ENCODE data around the gene ZMYND19. TPM values are rescaled to one million over a fixed set of nuclear protein-coding genes. Genes with fewer than 3 reads are reported as not detected.

The ZMYND19 gene
- total RNA-seq, 2 donors from 2014 or later = 6.6 to 8.8 TPM

DNA sequence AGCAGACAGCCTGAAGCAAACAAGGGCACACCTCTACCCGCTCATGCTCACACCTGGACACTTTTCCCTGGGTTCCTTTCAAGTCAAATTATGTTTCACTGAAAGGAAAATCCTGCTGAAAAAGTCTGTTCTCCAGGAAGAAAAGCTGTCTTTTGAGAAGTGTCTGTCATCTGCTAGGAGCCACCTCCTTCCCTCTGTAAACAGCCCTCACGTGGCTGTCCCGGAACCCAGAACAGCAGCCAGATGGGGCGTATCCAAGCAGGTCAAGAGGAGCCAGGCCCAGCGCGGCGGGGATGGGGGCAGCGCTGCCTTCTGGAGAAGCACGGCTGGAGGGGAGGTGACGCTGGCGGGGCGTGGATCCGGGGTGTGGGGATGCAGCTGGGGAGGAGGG lies 40.1 kb downstream of the ZMYND19 start, which contains the start of gene PNPLA7:
TSS of gene PNPLA7 (minus strand) at position 172 of the 391 bp plus-strand sequence. CDS start 205 bp downstream, outside the sequence.
- H3K27me3 ChIP-seq = no peaks in the 10 kb centered on the region
- WGBS, 2 donors = 0 to 2% methylated on average over 8 to 13 of the region's 13 CpGs
- ATAC-seq = peak; percentile 76
- peak; percentile 90 to 94 (median 94) for DNase-seq
- H3K9me3 ChIP-seq = no peaks in the 10 kb centered on the region
- peaks cover 0 to 1% of the 10 kb centered on the region in 2 donors for H3K36me3 ChIP-seq (replicated peaks in 1 of 2; ENCODE audit: insufficient read depth in 1 of 2, low read depth in 2 of 2)
- H3K4me1 ChIP-seq = peaks cover 35% of the 10 kb centered on the region
- TF ChIP-seq, protein P1, sequence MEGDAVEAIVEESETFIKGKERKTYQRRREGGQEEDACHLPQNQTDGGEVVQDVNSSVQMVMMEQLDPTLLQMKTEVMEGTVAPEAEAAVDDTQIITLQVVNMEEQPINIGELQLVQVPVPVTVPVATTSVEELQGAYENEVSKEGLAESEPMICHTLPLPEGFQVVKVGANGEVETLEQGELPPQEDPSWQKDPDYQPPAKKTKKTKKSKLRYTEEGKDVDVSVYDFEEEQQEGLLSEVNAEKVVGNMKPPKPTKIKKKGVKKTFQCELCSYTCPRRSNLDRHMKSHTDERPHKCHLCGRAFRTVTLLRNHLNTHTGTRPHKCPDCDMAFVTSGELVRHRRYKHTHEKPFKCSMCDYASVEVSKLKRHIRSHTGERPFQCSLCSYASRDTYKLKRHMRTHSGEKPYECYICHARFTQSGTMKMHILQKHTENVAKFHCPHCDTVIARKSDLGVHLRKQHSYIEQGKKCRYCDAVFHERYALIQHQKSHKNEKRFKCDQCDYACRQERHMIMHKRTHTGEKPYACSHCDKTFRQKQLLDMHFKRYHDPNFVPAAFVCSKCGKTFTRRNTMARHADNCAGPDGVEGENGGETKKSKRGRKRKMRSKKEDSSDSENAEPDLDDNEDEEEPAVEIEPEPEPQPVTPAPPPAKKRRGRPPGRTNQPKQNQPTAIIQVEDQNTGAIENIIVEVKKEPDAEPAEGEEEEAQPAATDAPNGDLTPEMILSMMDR (IDR thresholded peaks at IDR 0.05) = no peak
- TF ChIP-seq POLR2A (IDR thresholded peaks at IDR 0.05) = peak in 2 of 3 donors; percentile 44 to 50
- H3K4me3 ChIP-seq = peak within 1 kb of the TSS; percentile 25 to 57
- peak within 1 kb of the TSS; percentile 71 to 94 (median 85) for H3K27ac ChIP-seq
- intact Hi-C loops (cut with DNase I) = no loop called here

DNA sequence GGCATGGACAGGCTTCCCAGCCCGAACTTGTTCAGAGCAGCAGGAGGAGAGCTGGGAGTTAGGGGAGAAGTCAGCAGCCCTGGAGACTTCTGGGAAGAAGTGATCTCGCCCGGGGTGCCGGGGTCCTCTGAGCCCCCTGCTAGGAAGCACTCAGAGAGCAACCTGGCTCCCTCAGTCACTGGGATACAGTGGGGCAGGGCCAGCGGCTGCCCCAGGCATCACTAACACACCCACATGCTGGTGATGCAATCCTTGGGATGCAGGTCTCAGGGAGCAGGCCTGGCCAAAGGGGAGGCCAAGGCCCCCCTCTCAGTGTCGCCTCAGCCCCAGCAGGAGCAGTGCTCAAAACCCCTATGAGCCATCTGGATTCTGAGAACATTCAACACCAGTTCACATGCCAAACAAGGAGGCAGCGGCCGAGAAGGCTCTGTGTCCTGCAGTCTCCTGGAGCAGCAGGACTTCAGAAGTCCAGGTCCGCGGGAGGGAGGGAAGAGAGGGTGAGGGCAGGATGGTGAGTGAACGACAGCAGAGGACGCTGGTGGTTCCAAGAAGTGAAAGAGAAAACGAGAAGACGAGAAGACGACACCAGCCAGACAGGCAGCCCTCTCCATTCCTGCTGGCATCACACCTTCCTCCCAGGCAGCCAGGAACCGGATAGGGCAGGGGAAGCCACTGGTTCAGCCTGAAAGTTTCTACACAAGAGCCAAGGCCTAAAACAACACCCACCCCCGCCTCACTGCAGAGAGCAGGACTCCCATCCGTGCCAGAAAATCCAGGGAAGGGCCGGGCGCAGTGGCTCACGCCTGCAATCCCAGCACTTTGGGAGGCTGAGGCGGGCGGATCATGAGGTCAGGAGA lies 42.4 kb downstream of the ZMYND19 start:
- H3K27ac ChIP-seq = no peak overlapping the region
- ATAC-seq (no peak), DNase-seq (no peak)
- no peaks in the 10 kb centered on the region for H3K36me3 ChIP-seq (replicated peaks in 1 of 2; ENCODE audit: insufficient read depth in 1 of 2, low read depth in 2 of 2)
- TF ChIP-seq, protein P1 (IDR thresholded peaks at IDR 0.05) = no peak
- no peak for TF ChIP-seq POLR2A (IDR thresholded peaks at IDR 0.05)
- H3K4me1 ChIP-seq = peaks cover 35% of the 10 kb centered on the region
- no peak overlapping the region for H3K4me3 ChIP-seq
- intact Hi-C loops (cut with DNase I) = no loop called here
- H3K9me3 ChIP-seq = no peaks in the 10 kb centered on the region
- H3K27me3 ChIP-seq = no peaks in the 10 kb centered on the region
- 82 to 91% methylated on average over 14 to 20 of the region's 23 CpGs for WGBS, 2 donors

DNA sequence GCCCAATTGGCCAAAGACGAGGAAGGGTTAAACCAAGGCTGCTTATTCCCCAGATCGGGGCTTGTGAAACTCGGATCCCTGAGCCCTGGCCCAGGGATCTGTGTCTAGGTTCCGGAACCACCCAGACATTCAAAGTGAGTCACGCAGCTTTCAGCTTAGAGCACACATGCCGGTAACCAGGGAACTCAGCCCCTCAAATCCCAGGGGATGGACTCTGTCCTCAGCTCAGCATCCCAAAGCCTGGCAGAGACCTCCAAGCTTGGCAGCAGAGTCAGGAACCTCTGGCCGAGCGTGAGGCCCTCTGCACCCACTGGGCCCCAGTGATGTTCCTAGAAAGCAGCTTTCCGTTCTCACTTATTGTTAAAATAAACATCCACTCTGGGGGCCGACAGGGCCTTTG lies 45.2 kb downstream of the ZMYND19 start:
- WGBS, 2 donors = 58 to 79% methylated on average over 5 to 9 of the region's 10 CpGs
- TF ChIP-seq POLR2A (IDR thresholded peaks at IDR 0.05) = no peak
- TF ChIP-seq, protein P1 (IDR thresholded peaks at IDR 0.05) = no peak
- Histone ChIP-seq H3K4me1 (peaks cover 26% of the 10 kb centered on the region), H3K9me3 (no peaks in the 10 kb centered on the region), H3K4me3 (no peak overlapping the region), H3K27me3 (no peaks in the 10 kb centered on the region), H3K27ac (peak overlapping the region in 1 of 4 donors; percentile 11), H3K36me3 (replicated peaks in 1 of 2; ENCODE audit: insufficient read depth in 1 of 2, low read depth in 2 of 2) (no peaks in the 10 kb centered on the region)
- ATAC-seq (no peak), DNase-seq (peak in 2 of 4 donors; percentile 31 to 53)
- intact Hi-C loops (cut with DNase I) = no loop called here

DNA sequence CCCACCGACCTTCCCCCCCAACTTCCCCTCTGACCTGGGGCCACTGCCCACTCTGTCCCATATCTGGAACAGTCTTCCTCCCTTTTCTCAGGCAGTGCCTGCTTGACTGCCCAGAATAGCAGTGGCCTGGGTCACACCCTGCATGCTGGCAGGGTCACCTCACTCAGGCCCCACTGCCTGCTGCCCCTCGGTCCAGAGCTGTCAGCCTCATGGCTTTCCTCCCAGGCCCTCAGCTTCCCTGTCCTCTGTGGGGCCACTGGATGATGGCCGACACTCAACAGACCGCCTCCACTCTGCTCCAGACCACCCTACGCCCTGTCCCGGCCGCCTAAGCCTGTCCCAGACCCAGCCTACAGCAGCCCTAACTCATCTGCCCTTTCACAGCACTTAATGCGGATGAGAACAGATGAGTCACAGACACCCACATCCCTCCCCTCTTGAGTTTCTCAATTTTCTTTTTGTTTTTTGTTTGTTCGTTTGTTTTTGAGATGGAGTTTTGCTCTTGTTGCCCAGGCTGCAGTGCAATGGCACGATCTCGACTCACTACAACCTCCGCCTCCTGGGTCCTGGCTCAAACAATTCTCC lies 46.0 kb downstream of the ZMYND19 start:
- intact Hi-C loops (cut with DNase I) = no loop called here
- 74 to 90% methylated on average over 12 of the region's 12 CpGs for WGBS, 2 donors
- peak in 1 of 4 donors; percentile 44 for DNase-seq
- H3K9me3 ChIP-seq = no peaks in the 10 kb centered on the region
- H3K27me3 ChIP-seq = no peaks in the 10 kb centered on the region
- no peak overlapping the region for H3K27ac ChIP-seq
- no peak overlapping the region for H3K4me3 ChIP-seq
- TF ChIP-seq POLR2A (IDR thresholded peaks at IDR 0.05) = no peak
- TF ChIP-seq, protein P1 (IDR thresholded peaks at IDR 0.05) = no peak
- peaks cover 18% of the 10 kb centered on the region for H3K4me1 ChIP-seq
- peak; percentile 40 for ATAC-seq
- no peaks in the 10 kb centered on the region for H3K36me3 ChIP-seq (replicated peaks in 1 of 2; ENCODE audit: insufficient read depth in 1 of 2, low read depth in 2 of 2)
